GM18502 (cell line): Measurements from ENCODE around the gene HMGB2.
A peak's percentile ranks its signal among the peaks of the same experiment; 100 is the strongest.

Experiments
- ATAC-seq: cut with Tn5 transposase; IDR thresholded peaks from one replicate; pipeline ENCODE4 v1.9.1; 2021; ENCODE audit warnings: mild to moderate bottlenecking; ENCODE audit not compliant: unreplicated experiment, poor library complexity

The HMGB2 gene

DNA sequence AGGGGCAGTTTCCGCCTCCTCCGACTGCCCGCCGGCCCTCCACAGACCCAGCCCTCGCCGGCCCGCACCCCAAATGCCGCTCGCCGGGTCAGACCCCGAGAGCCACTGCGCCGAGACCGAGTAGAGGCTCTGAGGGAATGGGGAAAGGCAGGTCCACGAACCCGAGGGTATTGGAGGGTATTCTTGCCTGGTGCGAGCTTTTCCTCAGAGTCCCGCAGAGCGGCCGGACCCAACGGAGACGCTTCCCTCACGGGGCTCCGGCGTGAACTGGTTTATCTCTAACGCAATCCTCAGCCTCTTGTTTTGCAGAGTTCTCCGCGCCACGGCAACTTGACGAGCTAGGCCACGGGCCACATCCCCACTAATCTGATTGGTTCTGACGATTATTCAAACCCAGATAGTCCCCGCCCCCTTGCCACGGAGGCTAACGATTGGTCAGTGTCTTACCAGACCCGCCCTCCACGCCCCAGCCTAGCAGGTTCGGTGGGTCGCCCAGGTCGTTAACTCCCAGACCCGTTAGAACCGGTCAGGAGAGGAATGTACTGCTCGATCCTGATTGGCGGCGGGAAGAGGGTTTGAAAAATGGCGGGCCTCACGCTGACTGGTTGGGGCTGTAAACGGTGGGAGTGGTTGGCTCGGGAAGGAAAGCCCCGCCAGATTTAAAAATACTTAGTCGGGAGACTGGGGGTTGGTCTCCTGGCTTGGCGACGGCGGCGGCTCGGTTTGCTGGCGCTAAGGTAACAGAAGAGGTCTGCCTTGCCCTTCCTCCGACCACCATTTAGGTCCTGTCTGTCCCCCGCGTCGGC lies at the start of gene HMGB2:
HMGB2 (minus strand) TSS at position 274 of the 806 bp plus-strand sequence. CDS start 709 bp downstream, outside the sequence.
- ATAC-seq, result peak; percentile 92

DNA sequence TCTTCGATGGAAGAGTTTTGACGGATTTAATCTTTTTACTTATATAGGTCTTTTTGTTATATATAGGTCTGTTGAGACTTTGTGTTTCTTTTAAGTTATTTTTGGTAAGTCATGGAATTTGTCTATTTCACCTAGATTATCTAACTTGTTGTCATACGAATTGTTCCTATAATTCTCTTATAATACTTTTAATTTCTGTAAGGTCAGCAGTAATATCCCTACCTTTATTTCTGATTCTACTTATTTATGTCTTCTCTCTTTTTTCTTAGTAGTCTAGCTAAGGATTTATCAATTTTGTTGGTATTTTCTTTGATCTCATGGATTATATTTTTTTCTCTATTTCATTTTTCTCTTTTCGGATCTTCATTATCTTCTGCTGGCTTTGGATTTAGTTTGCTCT lies 48.2 kb upstream of the HMGB2 start:
- ATAC-seq, result no peak

GRCh38 chr4:173381610-173382009 lies 47.5 kb upstream of the HMGB2 start:
- no peak for ATAC-seq

GRCh38 chr4:173380987-173381386 lies 46.8 kb upstream of the HMGB2 start:
- peak; percentile 72 for ATAC-seq

DNA sequence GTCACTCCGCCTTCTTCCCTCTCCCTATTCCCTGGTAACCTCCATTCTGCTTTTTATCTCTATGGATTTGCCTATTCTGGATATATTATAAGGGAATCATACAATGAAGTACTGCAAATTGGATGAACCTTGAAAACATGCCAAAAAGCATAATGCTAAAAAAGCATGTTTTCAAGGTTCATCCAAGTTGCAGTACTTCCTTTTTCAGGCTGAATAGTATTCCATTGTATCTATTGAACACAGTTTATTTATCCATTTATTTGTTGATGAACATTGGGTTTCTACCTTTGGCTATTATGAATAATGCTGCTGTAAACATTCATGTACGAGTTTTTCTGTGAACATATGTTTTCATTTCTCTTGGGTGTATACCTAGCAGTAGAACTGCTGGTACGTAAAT lies 45.8 kb upstream of the HMGB2 start:
- no peak for ATAC-seq

GRCh38 chr4:173374588-173374987 lies 40.4 kb upstream of the HMGB2 start:
- ATAC-seq, result no peak

GRCh38 chr4:173371292-173372192 lies 37.4 kb upstream of the HMGB2 start:
- peak; percentile 22 for ATAC-seq

GRCh38 chr4:173370477-173371291 lies 36.5 kb upstream of the HMGB2 start, which contains the start of gene SAP30:
SAP30 (plus strand) TSS chr4:173370954; CDS start chr4:173371183, 229 bp downstream.
- peak; percentile 70 for ATAC-seq

DNA sequence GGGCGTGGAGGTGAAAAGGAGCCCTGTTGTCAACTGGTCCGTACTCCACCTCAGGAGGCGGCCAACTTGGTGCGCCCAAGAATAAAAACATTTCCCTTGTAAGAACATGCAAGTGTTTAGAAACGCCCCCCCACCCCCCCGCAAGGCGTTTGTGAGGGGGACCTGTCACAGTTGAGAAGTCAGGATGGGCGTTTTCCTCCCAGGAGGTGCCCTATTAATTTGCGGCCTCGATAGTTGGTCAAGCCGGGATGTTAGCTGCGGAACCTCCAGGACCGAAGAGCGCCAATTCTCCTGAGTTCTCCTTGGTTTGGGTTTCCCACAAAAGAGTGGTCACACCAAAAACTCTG lies 35.9 kb upstream of the HMGB2 start:
- peak; percentile 8 for ATAC-seq

- ATAC-seq, result no peak
Observed at GRCh38 chr4:173367946-173368345, 33.8 kb upstream of the HMGB2 start.

- ATAC-seq, result peak; percentile 27
Observed at GRCh38 chr4:173367285-173367684, 33.1 kb upstream of the HMGB2 start.

DNA sequence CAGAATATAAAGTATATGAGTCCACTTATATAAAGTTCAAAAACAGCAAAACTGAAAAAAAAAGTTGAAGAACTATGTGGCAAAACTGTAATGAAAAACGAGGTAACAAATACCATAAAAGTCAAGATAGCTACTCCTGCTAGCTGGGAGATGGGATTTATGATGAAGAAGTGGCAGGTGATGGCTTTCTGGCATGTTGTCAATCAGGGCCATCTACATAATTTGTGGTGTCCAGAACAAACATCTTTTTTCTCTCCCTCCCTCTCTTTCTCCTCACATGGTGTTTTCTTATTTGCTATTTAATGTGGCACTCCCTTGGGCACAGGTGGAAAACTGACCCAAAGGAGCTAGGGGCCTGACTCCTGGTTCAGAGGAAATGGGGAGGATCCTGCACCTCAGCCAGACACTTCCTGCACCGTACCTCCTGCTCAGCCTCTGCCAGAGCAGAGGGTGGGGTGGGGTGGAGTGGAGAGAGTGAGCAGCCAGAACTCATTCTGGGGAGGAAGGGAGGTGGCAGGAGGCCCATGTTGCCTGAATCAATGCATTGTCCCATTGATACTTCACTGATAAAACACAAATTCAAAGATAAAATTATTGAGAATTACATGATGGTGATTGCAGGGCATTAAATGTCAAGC lies 31.3 kb upstream of the HMGB2 start:
- ATAC-seq, result no peak

- no peak for ATAC-seq
Observed at GRCh38 chr4:173362666-173363065, 28.5 kb upstream of the HMGB2 start.

- no peak for ATAC-seq
Observed at GRCh38 chr4:173360587-173361221, 26.5 kb upstream of the HMGB2 start.

DNA sequence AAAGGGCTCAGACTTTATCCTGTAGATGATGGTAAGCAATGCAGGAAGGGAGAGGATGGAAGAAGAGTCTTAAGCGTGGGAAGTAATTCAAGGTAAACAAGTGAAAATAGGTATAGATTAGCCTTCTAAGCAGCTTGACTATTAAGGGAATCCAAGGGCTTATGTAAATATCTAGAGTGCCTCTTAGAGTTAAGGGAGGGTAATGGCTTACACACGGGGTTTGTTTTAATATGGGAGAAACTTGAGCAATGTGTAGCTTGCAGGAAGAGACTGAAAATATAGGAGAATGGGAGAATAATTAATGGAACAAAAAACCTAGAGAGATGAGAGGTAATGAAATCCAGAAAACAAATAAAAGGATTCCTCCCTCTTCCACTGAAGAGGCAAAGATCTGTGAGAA lies 23.8 kb upstream of the HMGB2 start:
- no peak for ATAC-seq

- no peak for ATAC-seq
Observed at GRCh38 chr4:173347467-173347866, 13.3 kb upstream of the HMGB2 start.

DNA sequence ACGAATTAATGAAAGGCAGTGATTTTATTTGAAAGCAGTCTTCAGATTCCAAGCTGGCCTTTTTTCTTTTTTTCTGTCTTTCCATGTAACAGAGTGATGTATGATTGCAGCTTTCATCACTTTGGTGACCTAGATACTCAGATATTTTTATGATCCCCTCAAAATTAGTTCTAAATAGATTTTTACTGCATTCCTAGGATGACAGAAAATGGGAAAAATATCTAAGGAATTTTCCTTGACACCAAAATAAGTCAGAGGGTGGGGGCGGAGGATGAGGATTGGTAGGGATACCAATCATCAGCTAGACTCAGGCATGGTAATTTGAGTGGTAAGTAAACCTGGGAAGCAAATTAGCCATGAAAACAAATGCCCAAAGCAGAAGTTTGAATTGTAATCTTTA lies 11.9 kb upstream of the HMGB2 start:
- peak; percentile 6 for ATAC-seq

DNA sequence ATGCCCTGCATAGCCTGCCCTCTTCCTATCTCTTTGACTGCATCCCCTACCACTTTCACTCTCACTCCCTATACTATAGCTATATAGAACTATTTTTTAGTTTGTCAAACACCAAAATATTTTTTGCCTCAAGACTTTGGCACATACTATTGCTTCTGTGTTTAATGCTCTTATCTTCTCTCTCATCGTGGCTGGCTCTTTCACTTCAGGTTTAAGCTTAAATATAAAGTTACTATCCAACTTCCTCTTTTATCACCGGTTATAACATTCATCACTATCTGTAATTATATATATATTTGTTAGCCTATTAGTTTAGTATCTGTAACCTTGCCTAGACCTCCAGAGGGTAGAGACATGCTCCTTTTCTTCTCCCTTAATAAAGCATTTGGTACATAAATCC lies 11.5 kb upstream of the HMGB2 start:
- ATAC-seq, result peak; percentile 76

DNA sequence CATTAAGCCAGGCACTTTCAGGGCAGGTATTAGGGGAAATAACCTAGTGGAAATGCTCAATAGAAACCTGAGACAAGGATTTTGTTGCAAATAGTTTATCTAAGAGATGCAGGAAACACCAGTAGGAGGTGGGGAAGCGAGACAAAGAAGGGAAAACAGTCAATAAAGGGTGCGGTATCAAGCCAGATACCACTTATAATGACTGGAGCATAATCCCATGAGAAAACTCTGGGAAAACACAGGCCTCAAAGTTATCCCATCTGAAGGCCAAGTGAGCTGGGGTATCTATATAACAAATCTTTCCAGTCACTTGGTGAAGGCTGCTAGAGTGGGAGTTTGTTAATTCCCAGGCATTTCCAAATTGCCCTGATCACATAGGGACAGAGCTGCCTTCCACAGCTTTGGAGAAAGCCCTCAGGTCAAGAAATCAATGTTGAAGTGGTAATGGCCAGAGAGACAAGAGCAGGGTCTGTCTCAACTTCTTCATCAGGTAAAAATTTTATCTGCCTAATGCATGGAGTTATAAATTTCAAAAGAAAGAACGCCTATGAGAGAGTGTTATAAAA lies 9.8 kb upstream of the HMGB2 start:
- no peak for ATAC-seq
